Measurements from ENCODE around the gene TMEM213. TPM values are rescaled to one million over a fixed set of nuclear protein-coding genes. Genes with fewer than 3 reads are reported as not detected.
"Not testable (repeated sequence)": the region's sequence is repeated elsewhere in the genome, so short reads cannot be mapped to it uniquely, and the experiment has no call there.

The TMEM213 gene
- total RNA-seq, 2 experiments from 2014 or later: not detected

DNA sequence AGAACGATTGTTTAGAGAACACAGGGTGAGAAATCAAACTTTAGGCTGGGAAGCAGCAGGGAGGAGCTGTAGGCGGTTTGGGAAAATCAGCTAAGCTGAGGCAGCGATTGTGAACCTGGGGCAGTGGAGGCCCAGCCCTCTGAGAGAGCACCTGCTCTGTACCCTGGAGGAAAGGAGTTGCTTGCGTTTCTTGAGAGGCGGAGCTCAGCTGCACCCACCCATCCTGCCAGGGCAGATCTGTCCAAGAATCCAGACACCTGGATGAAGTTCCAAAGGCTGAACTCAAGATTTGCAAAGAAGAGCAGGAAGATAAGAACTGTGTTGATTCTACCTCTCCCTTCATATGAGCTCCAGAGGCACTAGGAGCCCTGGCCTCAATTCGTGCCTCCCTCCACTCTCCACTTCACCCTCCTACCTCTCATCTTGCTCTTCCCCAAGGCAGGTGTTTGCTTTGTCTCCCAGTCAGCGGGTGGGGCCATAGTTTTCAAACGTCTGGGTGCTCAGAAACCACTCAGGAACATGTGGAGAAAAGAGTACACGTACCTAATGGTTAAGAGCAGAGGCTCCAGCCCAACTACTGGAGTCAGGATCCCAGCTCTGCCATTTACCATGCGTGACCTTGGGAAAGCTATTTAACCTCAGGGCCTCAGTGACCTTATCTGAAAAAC lies 21.5 kb upstream of the TMEM213 start:
- no peaks in the 10 kb centered on the region for H3K27me3 Mint-ChIP-seq

GRCh38 chr7:138781004-138781403 lies 16.8 kb upstream of the TMEM213 start:
- no peaks in the 10 kb centered on the region for H3K4me1 Mint-ChIP-seq
- no peak for DNase-seq
- peaks cover 6% of the 10 kb centered on the region for H3K9me3 Mint-ChIP-seq
- no peaks in the 10 kb centered on the region for H3K27me3 Mint-ChIP-seq
- no peak overlapping the region for H3K27ac Mint-ChIP-seq
- no peak overlapping the region for H3K4me3 Mint-ChIP-seq
- H3K36me3 Mint-ChIP-seq: no peaks in the 10 kb centered on the region

More for the DNA sequence above, 21.5 kb upstream of the TMEM213 start:
- H3K4me3 Mint-ChIP-seq: no peak overlapping the region
- H3K27ac Mint-ChIP-seq: no peak overlapping the region
- DNase-seq: no peak
- H3K36me3 Mint-ChIP-seq: no peaks in the 10 kb centered on the region
- no peaks in the 10 kb centered on the region for H3K4me1 Mint-ChIP-seq
- H3K9me3 Mint-ChIP-seq: no peaks in the 10 kb centered on the region

DNA sequence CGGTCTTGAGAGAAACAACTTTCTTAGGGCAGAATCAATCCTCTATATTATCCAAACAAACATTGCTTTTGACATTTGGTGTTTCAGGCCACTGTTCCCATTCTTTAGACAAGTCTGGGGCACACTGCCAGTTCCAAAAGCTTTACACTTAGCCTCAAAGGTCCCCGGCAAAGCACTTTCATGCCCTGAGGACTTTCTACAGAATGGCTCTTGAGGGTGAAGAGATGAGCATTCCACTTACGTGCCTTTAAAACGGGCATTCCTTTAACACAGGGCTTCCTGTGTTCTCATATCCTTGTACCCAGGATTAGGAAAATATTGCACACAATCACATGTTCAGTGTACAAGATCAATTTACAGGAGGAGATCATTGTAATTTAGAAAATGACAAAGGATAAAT lies 13.1 kb upstream of the TMEM213 start:
- Mint-ChIP-seq H3K4me3 (no peak overlapping the region), H3K4me1 (no peaks in the 10 kb centered on the region), H3K36me3 (no peaks in the 10 kb centered on the region), H3K9me3 (peaks cover 14% of the 10 kb centered on the region), H3K27ac (no peak overlapping the region), H3K27me3 (no peaks in the 10 kb centered on the region)
- no peak for DNase-seq

DNA sequence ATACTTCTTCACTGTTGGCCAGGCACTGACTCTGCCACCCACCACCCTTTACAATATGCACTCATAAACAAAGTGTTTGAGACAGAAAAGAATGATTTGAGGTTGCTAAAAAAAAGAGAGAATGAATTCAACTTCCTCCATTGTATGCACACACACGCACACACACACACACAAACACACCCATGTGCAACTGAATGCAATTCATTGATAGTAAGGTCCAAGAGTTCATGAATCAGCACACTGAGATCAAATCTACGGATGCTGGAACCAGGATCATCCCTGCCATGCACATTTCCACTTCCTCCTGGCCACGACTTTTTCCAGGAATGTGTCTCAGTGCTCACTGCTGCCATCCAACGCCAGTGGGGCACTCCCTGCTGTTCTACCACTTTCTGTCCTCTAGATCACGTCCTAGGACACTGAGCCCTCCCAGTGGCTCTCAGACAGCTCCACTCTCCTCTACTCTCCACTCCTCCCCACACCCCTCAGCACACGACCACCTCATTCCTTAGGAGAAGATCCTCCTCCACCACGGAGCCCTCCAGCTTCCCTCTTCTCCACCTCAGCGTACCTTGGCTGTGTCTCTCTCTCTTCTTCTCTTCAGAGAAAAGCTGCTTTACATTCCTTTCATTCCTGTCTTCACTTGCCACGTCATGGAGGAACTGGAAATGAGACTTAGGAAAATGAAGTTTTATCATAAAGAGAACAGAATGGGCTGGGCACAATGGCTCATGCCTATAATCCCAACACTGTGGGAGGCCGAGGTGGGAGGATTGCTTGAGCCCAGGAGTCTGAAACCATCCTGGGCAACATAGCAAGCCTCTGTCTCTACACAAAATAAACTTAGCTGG lies 12.0 kb upstream of the TMEM213 start:
- Mint-ChIP-seq H3K4me3 (no peak overlapping the region), H3K36me3 (no peaks in the 10 kb centered on the region), H3K4me1 (no peaks in the 10 kb centered on the region), H3K27me3 (no peaks in the 10 kb centered on the region), H3K27ac (no peak overlapping the region), H3K9me3 (peaks cover 14% of the 10 kb centered on the region)
- no peak for DNase-seq

- no peak overlapping the region for H3K4me3 Mint-ChIP-seq
- H3K4me1 Mint-ChIP-seq: peaks cover 4% of the 10 kb centered on the region
- no peak overlapping the region for H3K27ac Mint-ChIP-seq
- H3K36me3 Mint-ChIP-seq: no peaks in the 10 kb centered on the region
- H3K27me3 Mint-ChIP-seq: peaks cover 4% of the 10 kb centered on the region
- no peak for DNase-seq
- H3K9me3 Mint-ChIP-seq: no peaks in the 10 kb centered on the region
Measured at GRCh38 chr7:138796038-138796615, 1.7 kb upstream of the TMEM213 start.

- not testable (repeated sequence) for H3K27ac Mint-ChIP-seq, DNase-seq, H3K36me3 Mint-ChIP-seq, H3K4me3 Mint-ChIP-seq, H3K27me3 Mint-ChIP-seq, H3K4me1 Mint-ChIP-seq, H3K9me3 Mint-ChIP-seq
Measured at GRCh38 chr7:138797046-138797445, 748 bp upstream of the TMEM213 start.

- Mint-ChIP-seq H3K9me3 (no peaks in the 10 kb centered on the region), H3K4me3 (no peak overlapping the region), H3K36me3 (peaks cover under 1% of the 10 kb centered on the region), H3K4me1 (peaks cover 4% of the 10 kb centered on the region), H3K27ac (no peak overlapping the region), H3K27me3 (peaks cover 4% of the 10 kb centered on the region)
- no peak for DNase-seq
Measured at GRCh38 chr7:138798836-138799235, 1.0 kb downstream of the TMEM213 start.

DNA sequence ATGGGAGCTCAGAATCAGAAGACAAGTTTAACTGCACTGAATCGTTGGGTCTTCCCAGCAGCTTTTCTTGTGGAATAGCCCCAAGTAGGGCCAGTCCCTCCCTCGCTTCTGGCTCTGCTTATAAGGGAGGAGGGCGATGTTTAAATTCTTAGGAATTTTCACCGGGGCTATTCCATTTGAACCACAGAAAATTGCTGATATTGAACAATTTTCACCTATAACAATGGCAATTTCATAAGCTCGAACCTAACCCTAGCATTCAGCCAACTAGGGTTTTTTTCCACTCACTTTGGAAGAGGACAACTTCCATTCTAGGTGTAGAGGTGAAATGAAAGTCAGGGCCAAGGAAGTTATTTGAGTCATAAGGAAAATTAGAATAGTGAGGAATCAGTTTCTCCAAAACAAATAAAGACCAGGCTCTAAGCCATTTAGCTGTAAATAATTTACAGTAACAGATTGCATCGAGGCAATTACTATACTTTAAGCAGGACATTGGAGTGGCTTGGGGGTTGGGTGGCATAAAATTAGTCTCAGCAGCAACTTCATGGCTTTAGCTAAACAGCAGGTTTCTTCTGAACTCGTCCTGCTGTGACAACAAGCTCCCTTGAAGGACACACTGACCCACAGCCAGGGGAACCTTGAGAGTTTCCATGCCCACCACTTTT lies 1.7 kb downstream of the TMEM213 start:
- H3K27ac Mint-ChIP-seq: no peak overlapping the region
- H3K36me3 Mint-ChIP-seq: peaks cover 2% of the 10 kb centered on the region
- no peaks in the 10 kb centered on the region for H3K9me3 Mint-ChIP-seq
- DNase-seq: no peak
- H3K4me3 Mint-ChIP-seq: no peak overlapping the region
- peaks cover 4% of the 10 kb centered on the region for H3K4me1 Mint-ChIP-seq
- peaks cover 4% of the 10 kb centered on the region for H3K27me3 Mint-ChIP-seq

GRCh38 chr7:138801256-138801655 lies 3.5 kb downstream of the TMEM213 start:
- Mint-ChIP-seq H3K27me3 (peaks cover 4% of the 10 kb centered on the region), H3K4me1 (peaks cover 4% of the 10 kb centered on the region), H3K9me3 (no peaks in the 10 kb centered on the region), H3K27ac (no peak overlapping the region), H3K4me3 (no peak overlapping the region), H3K36me3 (peaks cover 2% of the 10 kb centered on the region)
- no peak for DNase-seq

- no peak overlapping the region for H3K27ac Mint-ChIP-seq
- no peaks in the 10 kb centered on the region for H3K9me3 Mint-ChIP-seq
- H3K27me3 Mint-ChIP-seq: peaks cover 4% of the 10 kb centered on the region
- H3K4me1 Mint-ChIP-seq: peaks cover 1% of the 10 kb centered on the region
- DNase-seq: no peak
- no peak overlapping the region for H3K4me3 Mint-ChIP-seq
- peaks cover 2% of the 10 kb centered on the region for H3K36me3 Mint-ChIP-seq
Measured at GRCh38 chr7:138802706-138803105, 4.9 kb downstream of the TMEM213 start.

DNA sequence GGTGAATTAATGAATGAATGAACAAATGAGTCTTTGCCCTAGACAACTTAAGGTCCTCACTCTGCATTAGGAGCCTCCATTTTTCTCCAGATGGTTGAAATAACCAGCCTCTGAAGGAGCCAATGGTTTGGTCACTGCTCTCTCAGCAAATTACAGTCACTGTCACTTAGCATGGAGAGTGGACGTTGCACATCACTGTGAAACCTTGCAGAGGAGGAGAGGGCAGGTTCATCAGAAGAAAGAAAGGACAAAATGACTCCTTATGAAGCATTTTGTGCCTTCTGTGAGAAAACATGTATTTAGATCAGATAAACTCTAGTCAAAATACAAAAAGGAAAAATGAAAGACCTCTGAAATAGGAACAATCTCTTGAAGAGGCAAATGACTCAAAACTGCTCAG lies 6.8 kb downstream of the TMEM213 start:
- Mint-ChIP-seq H3K4me1 (no peaks in the 10 kb centered on the region), H3K9me3 (no peaks in the 10 kb centered on the region), H3K36me3 (peaks cover 2% of the 10 kb centered on the region), H3K27ac (no peak overlapping the region), H3K4me3 (no peak overlapping the region), H3K27me3 (no peaks in the 10 kb centered on the region)
- no peak for DNase-seq

GRCh38 chr7:138809346-138809745 lies 11.6 kb downstream of the TMEM213 start:
- H3K36me3 Mint-ChIP-seq: no peaks in the 10 kb centered on the region
- no peak overlapping the region for H3K27ac Mint-ChIP-seq

DNA sequence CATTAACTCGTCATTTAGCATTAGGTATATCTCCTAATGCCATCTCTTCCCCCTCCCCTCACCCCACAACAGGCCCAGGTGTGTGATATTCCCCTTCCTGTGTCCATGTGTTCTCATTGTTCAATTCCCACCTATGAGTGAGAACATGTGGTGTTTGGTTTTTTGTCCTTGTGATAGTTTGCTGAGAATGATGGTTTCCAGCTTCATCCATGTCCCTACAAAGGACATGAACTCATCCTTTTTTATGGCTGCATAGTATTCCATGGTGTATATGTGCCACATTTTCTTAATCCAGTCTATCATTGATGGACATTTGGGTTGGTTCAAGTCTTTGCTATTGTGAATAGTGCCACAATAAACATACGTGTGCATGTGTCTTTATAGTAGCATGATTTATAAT lies 13.5 kb downstream of the TMEM213 start:
- not testable (repeated sequence) for H3K36me3 Mint-ChIP-seq, H3K9me3 Mint-ChIP-seq, H3K4me1 Mint-ChIP-seq, H3K27me3 Mint-ChIP-seq, H3K4me3 Mint-ChIP-seq, DNase-seq, H3K27ac Mint-ChIP-seq

More at GRCh38 chr7:138809346-138809745, 11.6 kb downstream of the TMEM213 start:
- no peaks in the 10 kb centered on the region for H3K9me3 Mint-ChIP-seq
- peaks cover 1% of the 10 kb centered on the region for H3K4me1 Mint-ChIP-seq
- DNase-seq: no peak
- no peak overlapping the region for H3K4me3 Mint-ChIP-seq
- H3K27me3 Mint-ChIP-seq: no peaks in the 10 kb centered on the region

DNA sequence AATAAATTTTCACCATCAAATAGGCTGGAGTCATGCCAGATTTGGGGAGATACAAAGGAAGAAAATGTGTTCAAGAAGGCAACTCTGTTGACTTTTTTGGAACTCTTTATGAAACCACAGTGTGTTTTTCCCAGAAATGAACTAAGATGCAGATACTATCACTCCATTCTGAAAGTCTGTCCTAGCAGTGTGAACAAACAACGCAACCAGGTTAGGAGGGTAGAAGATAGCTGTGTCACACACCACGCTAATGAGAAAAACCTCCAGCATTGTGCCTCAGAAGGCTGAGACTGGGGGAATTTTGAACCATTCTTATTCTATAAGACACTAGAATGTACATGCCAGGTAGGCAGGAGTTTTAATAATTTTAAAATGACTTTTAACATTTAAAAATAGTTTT lies 16.2 kb downstream of the TMEM213 start:
- Mint-ChIP-seq H3K27me3 (no peaks in the 10 kb centered on the region), H3K27ac (no peak overlapping the region), H3K4me1 (peaks cover 5% of the 10 kb centered on the region), H3K4me3 (no peak overlapping the region), H3K36me3 (no peaks in the 10 kb centered on the region), H3K9me3 (no peaks in the 10 kb centered on the region)
- no peak for DNase-seq

GRCh38 chr7:138814816-138815332 lies 17.1 kb downstream of the TMEM213 start:
- no peak for DNase-seq
- H3K36me3 Mint-ChIP-seq: no peaks in the 10 kb centered on the region
- no peak overlapping the region for H3K27ac Mint-ChIP-seq
- H3K4me3 Mint-ChIP-seq: no peak overlapping the region
- no peaks in the 10 kb centered on the region for H3K9me3 Mint-ChIP-seq
- no peaks in the 10 kb centered on the region for H3K27me3 Mint-ChIP-seq
- peaks cover 5% of the 10 kb centered on the region for H3K4me1 Mint-ChIP-seq
